GM12878 (cell line): ENCODE results near the gene FTO.

Source experiments
- BHLHE40 ChIP-seq, 2 experiments: fragments of 450-650 bp in 1 of 2; IDR thresholded peaks; 2 replicates each; pipeline ENCODE4 v1.6.1; 2011 to 2017; ENCODE audit warnings: low read depth in 2 of 2, borderline replicate concordance in 1 of 2, improper control_type of control experiment in 1 of 2, low read length in 1 of 2, mild to moderate bottlenecking in 1 of 2
- EZH2 ChIP-seq: IDR thresholded peaks from 2 replicates; pipeline ENCODE4 v1.6.1; 2012; ENCODE audit warnings: low read depth, mild to moderate bottlenecking, control low read depth, inconsistent platforms, low read length, borderline replicate concordance; ENCODE audit not compliant: control insufficient read depth
- NR2C2 ChIP-seq: IDR thresholded peaks from 2 replicates; pipeline ENCODE4 v1.6.1; 2011; ENCODE audit warnings: borderline replicate concordance, low read depth; ENCODE audit not compliant: control insufficient read depth, insufficient read length
- POLR2A ChIP-seq: IDR thresholded peaks from 2 replicates; pipeline ENCODE4 v1.6.1; 2011; ENCODE audit warnings: low read depth, mild to moderate bottlenecking, low read length
- POLR2AphosphoS5 ChIP-seq: IDR thresholded peaks from 2 replicates; pipeline ENCODE4 v1.6.1; 2011; ENCODE audit warnings: mild to moderate bottlenecking, low read length, inconsistent platforms
- RAD21 ChIP-seq: IDR thresholded peaks from 2 replicates; pipeline ENCODE4 v1.6.1; 2011; ENCODE audit warnings: mild to moderate bottlenecking, low read depth, low read length, moderate library complexity; ENCODE audit not compliant: insufficient read depth
- TCF7 ChIP-seq: IDR thresholded peaks from 2 replicates; pipeline ENCODE4 v1.6.1; 2014; ENCODE audit warnings: antibody characterized with exemption, borderline replicate concordance
- TF ChIP-seq, protein P1 (sequence below), 3 experiments: IDR thresholded peaks in 2 of 3; conservative IDR thresholded peaks in 1 of 3; 2 replicates each; pipeline ENCODE4 v1.5.1; 2011; ENCODE audit warnings: low read depth in 3 of 3, low read length in 3 of 3, mild to moderate bottlenecking in 3 of 3, control low read depth in 2 of 3, moderate library complexity in 2 of 3, inconsistent platforms in 1 of 3, mixed read lengths in 1 of 3; ENCODE audit not compliant: control insufficient read depth in 2 of 3, insufficient read depth in 1 of 3; ENCODE audit errors: extremely low read depth in 1 of 3

DNA sequence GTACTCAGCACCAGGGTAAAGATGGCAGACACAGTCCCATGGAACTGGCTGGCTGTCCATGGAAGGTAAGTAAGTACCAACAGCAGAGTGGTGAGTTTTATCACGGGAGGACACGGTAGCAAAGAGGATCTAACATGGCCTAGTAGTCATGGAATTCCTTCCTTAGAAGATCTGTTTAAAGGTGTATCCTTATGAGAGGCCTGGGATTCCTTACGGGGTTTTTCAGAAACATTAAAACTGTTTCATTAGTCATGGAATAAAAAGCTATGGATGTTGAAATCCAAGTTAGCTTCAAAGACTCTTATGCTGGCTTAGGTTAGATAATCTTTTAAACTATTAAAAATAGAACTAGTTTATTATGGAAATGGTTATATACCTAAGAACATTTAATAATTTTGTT is 7.4 kb downstream of the FTO start:
- TF ChIP-seq, protein P1, sequence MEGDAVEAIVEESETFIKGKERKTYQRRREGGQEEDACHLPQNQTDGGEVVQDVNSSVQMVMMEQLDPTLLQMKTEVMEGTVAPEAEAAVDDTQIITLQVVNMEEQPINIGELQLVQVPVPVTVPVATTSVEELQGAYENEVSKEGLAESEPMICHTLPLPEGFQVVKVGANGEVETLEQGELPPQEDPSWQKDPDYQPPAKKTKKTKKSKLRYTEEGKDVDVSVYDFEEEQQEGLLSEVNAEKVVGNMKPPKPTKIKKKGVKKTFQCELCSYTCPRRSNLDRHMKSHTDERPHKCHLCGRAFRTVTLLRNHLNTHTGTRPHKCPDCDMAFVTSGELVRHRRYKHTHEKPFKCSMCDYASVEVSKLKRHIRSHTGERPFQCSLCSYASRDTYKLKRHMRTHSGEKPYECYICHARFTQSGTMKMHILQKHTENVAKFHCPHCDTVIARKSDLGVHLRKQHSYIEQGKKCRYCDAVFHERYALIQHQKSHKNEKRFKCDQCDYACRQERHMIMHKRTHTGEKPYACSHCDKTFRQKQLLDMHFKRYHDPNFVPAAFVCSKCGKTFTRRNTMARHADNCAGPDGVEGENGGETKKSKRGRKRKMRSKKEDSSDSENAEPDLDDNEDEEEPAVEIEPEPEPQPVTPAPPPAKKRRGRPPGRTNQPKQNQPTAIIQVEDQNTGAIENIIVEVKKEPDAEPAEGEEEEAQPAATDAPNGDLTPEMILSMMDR (IDR thresholded peaks at IDR 0.05 in 2 of 3, conservative IDR thresholded peaks at IDR 0.05 in 1 of 3; ENCODE audit: control insufficient read depth in 2 of 3, extremely low read depth in 1 of 3, insufficient read depth in 1 of 3, low read depth in 3 of 3, low read length in 3 of 3) = no peak
- no peak for TF ChIP-seq POLR2A
- TF ChIP-seq NR2C2 = no peak
- no peak for TF ChIP-seq EZH2
- TF ChIP-seq POLR2AphosphoS5 = no peak
- TF ChIP-seq RAD21 = no peak
- no peak for TF ChIP-seq TCF7
- no peak for TF ChIP-seq BHLHE40 (IDR thresholded peaks at IDR 0.05; ENCODE audit: borderline replicate concordance in 1 of 2, low read depth in 2 of 2, low read length in 1 of 2)
